ENCODE results near the gene LRRC8E. TPM values are rescaled to one million over a fixed set of nuclear protein-coding genes. Genes with fewer than 3 reads are reported as not detected.
A peak's percentile ranks its signal among the peaks of the same experiment; 100 is the strongest.
"Not testable (repeated sequence)": the region's sequence is repeated elsewhere in the genome, so short reads cannot be mapped to it uniquely, and the experiment has no call there.

The LRRC8E gene
- total RNA-seq, 1 donor from 2014 or later = 0.77 TPM

DNA sequence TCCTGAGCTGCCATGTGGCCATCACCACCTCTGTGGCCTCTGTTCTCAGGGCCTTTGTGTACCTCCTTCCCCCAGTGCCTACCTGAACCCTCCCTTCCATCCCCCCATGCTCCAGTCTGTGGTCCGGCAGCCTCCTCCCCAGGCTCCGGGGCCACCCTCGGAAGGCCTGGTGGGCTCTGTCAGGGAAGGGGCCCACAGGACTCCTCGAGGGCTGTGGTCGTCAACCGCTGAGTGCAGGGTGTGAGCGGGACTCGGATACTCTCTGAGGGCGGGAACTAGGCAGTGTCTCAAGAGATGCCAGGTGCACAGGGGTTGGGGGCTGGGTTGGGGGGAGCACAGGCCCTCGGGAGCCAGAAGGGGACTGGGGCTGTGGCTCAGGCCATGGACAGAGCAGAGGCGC lies 19.2 kb downstream of the LRRC8E start:
- no peak for DNase-seq (ENCODE audit: low read depth in 2 of 2)

DNA sequence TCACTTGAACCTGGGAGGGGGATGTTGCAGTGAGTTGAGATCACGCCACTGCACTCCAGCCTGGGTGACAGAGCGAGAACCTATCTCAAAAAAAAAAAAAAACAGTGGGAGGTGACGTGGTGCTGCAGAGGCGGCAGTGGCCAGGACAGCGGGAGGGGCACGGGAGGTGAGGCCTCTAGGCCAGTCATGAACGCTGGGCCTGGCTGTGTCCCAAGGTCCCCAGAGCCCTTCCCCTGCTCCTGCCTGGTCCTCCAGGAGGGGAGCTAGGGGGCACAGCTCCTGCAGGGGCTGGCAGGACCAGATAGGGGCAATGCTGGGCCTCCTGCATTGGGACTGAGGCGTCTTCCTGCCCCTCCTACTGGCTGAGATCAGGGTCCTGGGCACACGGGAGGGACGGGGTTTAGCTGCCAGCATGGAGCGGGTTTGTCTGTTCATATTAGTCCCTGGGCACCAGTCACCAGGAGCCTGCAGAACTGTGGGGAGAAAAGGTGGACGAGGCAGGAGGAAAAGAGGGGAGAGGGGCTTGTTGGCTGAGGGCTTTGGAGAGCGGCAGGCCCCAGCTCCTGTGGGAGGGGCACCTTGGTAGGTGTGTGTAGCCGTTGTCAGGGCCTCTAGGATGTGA lies 19.9 kb downstream of the LRRC8E start:
- no peak for DNase-seq (ENCODE audit: low read depth in 2 of 2)

DNA sequence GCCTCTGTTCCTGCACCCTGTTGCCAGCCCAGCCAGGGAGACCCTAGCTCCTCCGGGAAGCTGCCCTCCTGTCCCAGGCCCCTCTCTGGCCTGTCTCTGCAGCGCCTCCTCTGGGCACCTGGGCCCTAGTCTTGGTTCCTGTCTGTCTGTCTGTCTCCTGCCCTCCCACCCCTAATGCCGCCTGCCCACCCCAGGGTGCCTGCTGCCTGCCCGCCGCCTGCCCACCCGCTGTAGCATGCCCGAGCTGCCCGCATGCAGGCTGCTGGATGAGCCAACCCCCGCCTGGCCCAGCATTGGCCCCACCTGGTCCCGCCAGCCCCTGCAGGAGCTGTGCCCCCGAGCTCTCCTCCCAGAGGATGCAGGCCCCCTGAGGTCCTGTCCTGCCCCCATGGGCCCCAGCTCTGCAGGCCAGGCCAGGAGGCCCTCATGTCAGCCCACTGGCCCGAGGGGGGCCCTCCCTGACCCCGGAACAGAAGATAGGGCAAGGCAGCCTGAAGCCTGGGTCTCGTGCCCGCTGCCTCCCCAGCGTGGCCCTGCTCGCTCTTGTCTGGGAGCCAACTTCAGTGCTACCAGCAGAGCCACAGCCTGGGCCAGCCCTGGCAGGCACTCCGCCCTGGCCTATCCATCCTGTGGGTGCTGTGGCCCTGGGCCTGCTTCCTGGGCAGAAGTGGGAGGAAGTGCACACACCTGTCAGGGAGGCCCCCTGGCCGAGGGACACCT lies 20.6 kb downstream of the LRRC8E start:
- DNase-seq (ENCODE audit: low read depth in 2 of 2) = no peak

DNA sequence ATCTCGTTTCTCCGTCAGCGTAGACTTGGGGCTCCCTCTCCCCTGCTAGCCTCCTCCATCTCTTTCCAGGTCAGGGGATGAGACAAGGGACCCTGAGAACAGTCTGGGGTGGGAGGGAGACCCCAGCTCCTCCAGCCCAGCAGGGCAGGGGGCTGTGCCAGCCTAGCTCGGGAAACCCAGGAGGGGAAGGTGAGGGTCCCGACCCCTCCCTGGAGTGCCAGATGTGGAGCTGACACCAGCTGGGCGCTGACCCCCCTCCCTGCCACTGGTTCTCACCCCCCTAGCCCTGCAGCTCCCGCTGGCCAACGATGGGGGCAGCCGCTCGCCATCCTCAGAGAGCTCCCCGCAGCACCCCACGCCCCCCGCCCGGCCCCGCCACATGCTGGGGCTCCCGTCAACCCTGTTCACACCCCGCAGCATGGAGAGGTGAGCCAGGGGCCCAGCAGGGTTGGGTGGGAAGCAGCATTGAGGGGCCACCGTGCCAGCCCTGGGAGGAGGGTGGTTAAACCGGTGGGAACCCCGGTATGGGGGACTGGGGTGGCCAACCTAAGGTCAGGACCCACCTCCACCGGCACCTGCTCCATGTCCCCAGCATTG lies 21.3 kb downstream of the LRRC8E start:
- DNase-seq (ENCODE audit: low read depth in 2 of 2) = no peak

DNA sequence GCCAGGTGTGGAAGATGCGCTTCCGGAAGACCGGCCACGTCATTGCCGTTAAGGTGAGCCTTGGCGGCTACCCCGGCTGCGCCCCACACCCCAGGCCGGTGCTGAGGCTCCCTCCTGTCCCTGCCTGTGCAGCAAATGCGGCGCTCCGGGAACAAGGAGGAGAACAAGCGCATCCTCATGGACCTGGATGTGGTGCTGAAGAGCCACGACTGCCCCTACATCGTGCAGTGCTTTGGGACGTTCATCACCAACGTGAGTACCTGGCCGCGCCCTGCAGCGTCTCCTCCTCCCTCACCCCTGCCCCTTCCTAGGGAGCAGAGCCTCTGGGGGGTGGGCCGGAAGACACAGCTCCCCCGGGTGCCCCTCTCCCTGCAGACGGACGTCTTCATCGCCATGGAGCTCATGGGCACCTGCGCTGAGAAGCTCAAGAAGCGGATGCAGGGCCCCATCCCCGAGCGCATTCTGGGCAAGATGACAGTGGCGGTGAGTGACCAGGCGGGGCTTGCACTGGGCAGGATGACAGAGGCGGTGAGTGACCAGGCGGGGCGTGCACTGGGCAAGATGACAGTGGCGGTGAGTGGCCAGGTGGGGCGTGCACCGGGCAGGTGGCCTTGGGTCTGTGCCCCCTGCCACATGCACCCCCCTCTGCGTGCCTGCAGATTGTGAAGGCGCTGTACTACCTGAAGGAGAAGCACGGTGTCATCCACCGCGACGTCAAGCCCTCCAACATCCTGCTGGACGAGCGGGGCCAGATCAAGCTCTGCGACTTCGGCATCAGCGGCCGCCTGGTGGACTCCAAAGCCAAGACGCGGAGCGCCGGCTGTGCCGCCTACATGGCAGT lies 22.2 kb downstream of the LRRC8E start:
- no peak for DNase-seq (ENCODE audit: low read depth in 2 of 2)

DNA sequence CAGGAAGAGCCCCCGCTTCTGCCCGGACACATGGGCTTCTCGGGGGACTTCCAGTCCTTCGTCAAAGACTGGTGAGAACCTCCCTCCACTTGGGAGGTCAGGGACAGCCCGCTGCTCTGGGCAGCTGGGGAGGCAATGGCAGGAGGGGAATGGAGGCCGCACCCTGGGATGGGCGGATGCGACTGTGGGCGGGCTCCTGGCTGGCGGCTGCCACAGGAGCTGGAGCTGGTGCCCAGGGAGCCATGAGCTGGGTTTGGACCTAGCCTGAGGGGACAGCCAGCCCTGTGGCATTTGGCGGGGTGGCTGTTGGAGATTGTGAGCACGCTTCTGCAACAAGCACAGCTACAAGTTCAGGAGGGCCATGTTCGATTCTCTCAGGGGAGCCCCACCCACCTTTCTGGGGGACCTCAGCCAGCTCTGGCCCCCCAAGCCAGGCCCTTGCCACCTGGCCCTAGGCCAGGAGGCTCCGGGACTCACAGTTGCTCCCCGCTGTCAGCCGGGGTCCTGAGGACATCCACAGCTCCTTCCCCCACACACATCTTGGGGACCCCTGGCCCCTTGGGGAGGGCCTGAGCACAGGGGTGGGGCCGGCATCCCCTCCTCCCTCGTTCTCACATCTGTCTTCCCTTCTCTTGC lies 23.3 kb downstream of the LRRC8E start:
- DNase-seq (ENCODE audit: low read depth in 2 of 2) = no peak

DNA sequence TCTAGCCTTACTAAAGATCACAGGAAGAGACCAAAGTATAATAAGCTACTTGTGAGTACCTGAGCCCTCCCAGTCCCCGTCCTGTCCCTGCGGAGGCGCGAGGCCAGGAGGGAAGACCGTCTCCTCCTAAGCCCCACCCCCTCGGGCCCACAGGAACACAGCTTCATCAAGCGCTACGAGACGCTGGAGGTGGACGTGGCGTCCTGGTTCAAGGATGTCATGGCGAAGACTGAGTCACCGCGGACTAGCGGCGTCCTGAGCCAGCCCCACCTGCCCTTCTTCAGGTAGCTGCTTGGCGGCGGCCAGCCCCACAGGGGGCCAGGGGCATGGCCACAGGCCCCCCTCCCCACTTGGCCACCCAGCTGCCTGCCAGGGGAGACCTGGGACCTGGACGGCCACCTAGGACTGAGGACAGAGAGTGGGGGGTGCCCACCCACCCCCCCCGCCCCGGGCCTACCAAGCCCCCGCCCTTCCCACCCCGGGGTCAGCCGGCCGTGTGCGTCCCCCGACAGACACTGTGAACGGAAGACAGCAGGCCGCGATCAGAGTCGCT lies 23.9 kb downstream of the LRRC8E start:
- DNase-seq (ENCODE audit: low read depth in 2 of 2) = no peak

DNA sequence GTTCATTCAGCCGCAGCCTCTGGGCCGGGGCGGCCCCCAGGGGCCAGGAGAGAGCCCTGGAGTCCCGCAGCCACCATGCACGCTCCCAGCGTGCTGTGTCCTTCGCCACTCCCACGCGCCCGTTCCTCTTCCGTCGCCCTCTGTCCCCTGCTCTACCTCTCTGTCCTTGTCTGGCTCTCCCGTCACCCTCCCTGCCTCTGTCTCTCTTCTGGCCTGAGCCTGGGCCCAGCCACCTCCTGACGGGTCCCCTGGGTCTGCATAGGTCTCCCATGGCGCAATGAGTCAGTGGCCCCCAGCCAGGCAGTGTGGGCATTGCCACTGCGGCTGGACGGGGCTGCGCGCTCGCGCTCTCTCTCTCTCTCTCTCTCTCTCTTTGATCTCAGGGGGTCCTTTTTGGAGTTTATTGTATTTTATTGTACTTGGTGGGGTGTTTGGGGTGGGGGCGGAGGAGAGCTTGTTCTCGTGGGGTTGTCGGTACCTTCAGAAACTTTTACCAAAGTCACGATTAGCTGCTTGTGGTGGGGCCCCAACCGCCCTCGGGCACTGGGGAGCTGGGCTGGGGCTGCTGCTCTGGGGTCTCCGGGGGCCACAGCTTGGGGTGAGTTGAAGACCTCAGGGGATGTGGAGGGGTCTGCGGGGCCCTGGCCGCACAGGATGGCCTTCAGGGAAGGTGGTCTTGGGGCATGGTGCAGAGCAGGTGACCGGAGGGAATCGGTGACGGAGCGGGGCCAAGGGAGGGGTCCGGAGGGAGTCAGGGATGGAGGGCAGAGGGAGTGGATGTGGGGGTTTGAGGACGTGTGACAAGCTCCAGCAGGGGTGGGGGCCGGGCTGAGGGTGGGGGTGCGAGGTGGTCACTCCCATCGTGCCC lies 24.6 kb downstream of the LRRC8E start:
- DNase-seq (ENCODE audit: low read depth in 2 of 2) = no peak

DNA sequence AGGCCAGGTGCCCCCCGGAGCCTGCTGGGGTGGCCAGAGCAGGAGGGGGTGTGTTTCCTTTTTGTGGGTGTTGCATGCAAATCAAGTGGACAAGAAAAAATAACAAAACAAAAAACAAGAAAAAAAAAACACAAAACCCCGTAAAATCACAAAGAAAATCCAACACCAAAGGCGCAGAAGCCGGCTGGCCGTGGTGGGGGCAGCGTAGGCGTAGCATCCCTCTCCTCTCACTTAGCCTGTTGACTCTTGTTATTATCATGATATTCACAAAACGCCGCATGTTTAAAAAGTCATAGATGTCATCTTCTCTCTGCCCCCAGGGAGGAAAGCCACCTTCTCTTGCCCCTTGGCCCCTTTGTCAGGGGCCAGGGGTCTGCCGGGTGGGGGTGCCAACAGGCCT lies 25.3 kb downstream of the LRRC8E start:
- no peak for DNase-seq (ENCODE audit: low read depth in 2 of 2)

DNA sequence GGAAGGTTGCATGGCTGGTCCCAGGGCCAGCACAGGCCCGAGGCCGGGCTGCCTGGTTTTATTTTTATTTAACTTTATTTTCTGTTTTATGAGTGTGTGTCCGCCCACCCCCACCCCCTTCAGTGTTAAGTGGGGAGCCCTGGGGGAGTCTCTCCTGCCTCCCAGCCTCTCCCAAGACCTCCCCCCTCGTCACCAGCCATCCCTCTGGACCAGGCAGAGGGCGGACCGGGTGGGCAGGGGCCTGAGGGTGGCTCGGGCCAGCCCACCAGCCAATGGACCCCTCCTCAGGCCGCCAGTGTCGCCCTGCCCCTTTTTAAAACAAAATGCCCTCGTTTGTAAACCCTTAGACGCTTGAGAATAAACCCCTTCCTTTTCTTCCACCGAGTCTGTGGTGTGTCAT lies 25.8 kb downstream of the LRRC8E start:
- DNase-seq (ENCODE audit: low read depth in 2 of 2) = no peak

DNA sequence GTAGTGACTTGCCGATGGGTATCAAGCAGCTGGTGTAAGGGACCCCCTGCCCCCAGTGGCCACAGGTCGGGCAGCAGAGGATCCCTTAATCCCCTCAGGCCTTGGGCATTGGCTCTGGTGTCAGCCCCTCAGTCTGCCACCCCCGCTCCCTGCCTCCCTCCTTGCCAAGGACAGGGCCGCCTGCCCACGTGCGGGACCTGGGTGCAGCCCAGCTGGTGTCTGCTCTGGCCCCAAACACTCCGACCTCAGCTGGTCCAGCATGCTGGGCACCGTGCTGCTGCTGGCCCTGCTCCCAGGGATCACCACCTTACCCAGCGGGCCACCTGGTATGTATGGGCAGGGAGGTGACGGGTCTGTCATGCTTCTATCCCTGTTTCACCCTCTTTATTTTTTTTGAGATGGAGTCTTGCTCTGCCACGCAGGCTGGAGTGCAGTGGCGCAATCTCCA lies 26.3 kb downstream of the LRRC8E start, which contains the start of gene TGFBR3L:
TGFBR3L (plus strand) TSS at position 233 of the 448 bp plus-strand sequence.
- no peak for DNase-seq (ENCODE audit: low read depth in 2 of 2)

DNA sequence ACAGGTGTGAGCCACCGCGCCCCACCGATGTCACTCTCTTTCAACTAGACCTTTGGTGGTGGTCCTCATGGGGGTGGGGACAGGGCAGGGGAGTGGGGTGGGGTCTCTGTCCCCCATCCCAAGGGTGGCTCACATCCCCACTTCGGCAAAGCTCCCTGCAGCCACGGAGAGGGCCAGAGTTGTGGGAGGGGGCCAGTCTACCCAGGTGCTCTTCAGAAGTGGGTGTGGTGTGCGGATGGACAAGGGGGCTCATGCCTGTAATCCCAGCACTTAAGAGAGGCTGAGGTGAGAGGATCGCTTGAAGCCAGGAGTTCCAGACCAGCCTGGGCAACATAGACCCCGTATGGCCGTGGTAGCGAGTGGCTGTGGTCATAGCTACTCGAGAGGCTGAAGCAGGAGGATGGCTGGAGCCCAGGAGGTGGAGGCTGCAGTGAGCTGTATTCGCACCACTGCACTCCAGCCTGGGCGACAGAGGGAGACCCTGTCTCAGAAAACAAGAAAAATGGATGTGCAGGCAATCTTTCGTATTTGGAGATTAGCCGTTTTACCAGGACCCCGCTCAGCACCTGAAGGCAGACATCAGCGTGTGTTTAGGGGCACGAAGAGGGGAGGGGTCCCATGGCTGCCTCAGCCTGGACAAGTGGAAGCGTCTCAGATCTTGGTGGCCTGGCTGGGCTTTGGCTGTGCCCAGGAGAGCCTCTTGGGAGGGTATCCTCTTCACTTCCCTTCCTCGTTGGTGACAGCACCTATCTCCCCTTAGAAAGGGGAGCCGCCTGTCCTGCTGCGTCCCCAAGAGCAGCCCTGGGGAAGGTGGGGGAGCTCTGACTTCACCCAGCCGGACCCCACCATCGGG lies 27.2 kb downstream of the LRRC8E start:
- DNase-seq (ENCODE audit: low read depth in 2 of 2) = no peak

DNA sequence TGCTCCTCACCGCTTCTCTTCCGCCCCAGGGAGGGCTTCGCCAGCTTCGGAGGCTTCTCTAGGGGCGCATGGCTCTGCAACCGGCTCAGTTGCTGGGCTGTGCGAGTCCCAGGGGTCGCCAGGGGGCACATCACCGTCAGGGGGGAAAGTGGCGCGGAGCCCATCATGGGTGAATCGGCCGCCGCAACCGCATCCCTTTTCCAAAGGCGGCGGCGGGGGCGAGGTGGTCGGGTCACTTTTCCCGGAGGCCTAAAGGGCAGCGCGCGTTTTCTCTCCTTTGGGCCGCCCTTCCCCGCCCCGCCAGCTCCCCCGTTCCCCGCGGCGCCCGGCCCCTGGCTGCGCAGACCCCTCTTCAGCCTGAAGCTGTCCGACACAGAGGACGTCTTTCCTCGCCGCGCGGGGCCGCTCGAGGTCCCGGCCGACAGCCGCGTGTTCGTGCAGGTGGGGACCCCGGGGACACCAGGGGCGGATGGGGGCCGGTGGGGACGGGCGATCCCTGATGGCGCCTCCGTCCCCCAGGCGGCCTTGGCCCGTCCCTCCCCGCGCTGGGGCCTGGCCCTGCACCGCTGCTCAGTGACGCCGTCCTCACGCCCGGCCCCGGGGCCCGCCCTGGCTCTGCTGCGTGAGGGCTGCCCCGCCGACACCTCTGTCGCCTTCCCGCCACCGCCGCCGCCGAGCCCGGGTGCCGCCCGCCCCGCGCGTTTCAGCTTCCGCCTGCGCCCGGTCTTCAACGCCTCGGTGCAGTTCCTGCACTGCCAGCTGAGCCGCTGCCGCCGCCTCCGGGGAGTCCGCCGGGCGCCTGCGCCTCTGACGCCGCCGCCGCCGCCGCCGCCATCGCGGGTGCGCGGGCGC lies 28.0 kb downstream of the LRRC8E start:
- DNase-seq (ENCODE audit: low read depth in 2 of 2) = no peak

DNA sequence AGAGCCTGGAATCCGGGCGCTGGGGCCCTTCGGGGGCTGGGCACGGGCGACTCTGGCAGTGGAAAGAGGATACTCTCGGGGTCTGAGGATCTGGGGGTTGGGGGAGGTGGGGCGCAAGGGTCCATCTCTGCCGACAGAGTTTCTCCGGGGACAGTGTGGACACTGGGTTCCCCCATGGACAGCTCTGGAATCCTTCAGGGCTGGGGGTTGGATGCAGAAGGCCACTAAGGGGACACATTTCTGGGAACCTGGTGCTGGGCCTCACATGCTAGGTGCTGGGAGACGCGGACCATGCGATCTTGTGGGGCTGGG lies 28.6 kb downstream of the LRRC8E start:
- DNase-seq (ENCODE audit: low read depth in 2 of 2) = no peak

DNA sequence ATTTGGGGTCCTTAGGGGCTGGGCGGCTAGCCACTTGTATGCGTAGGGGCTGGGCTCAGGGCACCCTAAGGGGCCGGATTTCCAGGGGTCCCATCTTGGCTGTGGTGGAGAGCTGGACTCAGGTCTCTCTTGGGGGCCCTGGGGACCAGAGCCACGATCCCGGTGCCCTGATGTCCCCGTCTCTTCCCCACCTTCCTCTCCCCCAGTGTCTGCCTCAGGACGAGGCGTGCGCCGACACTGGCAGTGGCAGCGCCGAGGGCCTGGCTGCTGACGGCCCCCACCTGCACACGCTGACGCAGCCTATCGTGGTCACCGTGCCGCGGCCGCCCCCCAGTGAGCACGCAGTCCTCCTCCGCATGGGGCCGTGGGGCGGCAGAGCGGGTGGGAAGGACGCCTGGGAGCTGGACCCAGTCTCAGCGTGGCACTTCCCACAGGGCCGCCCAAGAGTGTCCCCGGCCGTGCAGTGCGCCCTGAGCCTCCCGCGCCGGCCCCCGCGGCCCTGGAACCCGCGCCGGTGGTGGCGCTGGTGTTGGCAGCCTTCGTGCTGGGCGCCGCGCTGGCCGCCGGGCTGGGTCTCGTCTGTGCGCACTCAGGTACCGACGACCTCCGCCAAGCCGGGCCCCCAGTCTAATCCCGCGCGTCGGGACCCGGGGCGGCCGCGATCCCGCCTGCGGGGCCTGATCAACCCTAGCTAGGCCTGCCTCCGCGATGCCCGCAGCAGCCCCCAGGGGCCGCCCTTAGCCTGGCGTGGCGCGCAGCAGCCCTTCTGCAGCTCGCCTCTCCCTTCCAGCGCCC lies 29.2 kb downstream of the LRRC8E start:
- peak in 1 of 2 donors; percentile 68 for DNase-seq (ENCODE audit: low read depth in 2 of 2)

DNA sequence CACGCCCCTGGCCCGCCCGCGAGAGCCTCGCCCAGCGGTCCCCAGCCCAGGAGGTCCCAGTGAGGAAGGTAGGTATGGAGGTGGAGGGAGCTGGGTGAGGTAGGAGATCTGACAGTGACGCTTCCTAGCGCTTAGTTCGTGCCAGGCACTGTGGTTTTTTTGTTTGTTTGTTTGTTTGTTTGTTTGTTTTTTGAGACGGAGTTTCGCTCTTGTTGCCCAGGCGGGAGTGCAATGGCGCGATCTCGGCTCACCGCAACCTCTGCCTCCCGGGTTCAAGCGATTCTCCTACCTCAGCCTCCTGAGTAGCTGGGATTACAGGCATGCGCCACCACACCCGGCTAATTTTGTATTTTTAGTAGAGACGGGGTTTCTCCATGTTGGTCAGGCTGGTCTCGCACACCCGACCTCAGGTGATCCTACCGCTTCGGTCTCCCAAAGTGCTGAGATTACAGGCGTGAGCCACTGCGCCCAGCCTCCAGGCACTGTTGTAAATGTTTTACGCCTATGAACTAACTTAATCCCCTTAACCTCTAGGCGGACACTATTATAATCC lies 29.8 kb downstream of the LRRC8E start:
- DNase-seq (ENCODE audit: low read depth in 2 of 2) = not testable (repeated sequence)

Measured in dermis microvascular lymphatic vessel endothelial cell (primary cell).